NOMO-1 (cell line): Measurements from ENCODE around the gene MYCL.
"Not testable (repeated sequence)": the region's sequence is repeated elsewhere in the genome, so short reads cannot be mapped to it uniquely, and the experiment has no call there.

Experiments used
- DNase-seq, 2 experiments: peaks; one replicate each; lab custom pipeline; 2025; ENCODE audit not compliant: unreplicated experiment in 2 of 2; lab: John Stamatoyannopoulos, UW

MYCL gene

GRCh38 chr1:39919545-39919944 lies 17.8 kb upstream of the MYCL start:
- peak; percentile 39 to 61 for DNase-seq

- no peak for DNase-seq
These were observed 16.1 kb upstream of the MYCL start for GRCh38 chr1:39917825-39918224.

GRCh38 chr1:39915499-39916129 lies 13.9 kb upstream of the MYCL start:
- DNase-seq = no peak

- not testable (repeated sequence) for DNase-seq
These were observed 11.4 kb upstream of the MYCL start for GRCh38 chr1:39913136-39913535.

- DNase-seq = no peak
These were observed 8.5 kb upstream of the MYCL start for GRCh38 chr1:39910263-39910662.

GRCh38 chr1:39908534-39908933 lies 6.8 kb upstream of the MYCL start:
- DNase-seq = no peak

- peak in 1 of 2 experiments; percentile 56 for DNase-seq
These were observed 6.1 kb upstream of the MYCL start for GRCh38 chr1:39907528-39908453.

- DNase-seq = peak; percentile 60 to 61
These were observed 3.5 kb upstream of the MYCL start for GRCh38 chr1:39905172-39905571.

- no peak for DNase-seq
These were observed 717 bp upstream of the MYCL start for GRCh38 chr1:39902460-39902807.

- DNase-seq = peak in 1 of 2 experiments; percentile 31
These were observed 328 bp downstream of the MYCL start for GRCh38 chr1:39901464-39901713.

- DNase-seq = no peak
These were observed 854 bp downstream of the MYCL start for GRCh38 chr1:39900662-39901463.

GRCh38 chr1:39899611-39900538 lies 1.8 kb downstream of the MYCL start:
- DNase-seq = no peak

GRCh38 chr1:39898648-39899603 lies 2.8 kb downstream of the MYCL start:
- DNase-seq = no peak

GRCh38 chr1:39898191-39898590 lies 3.5 kb downstream of the MYCL start:
- DNase-seq = no peak

GRCh38 chr1:39896909-39897685 lies 4.6 kb downstream of the MYCL start:
- DNase-seq = no peak

GRCh38 chr1:39895731-39896480 lies 5.8 kb downstream of the MYCL start:
- no peak for DNase-seq

- no peak for DNase-seq
These were observed 6.7 kb downstream of the MYCL start for GRCh38 chr1:39894884-39895495.
